Measurements from ENCODE around the gene QSOX1. TPM values are rescaled to one million over a fixed set of nuclear protein-coding genes. Genes with fewer than 3 reads are reported as not detected.

QSOX1 gene
- total and polyA plus RNA-seq, 2 of the 4 experiments (the other 2 are of a cell fraction) = 102 to 791 TPM

- Histone ChIP-seq H4K5ac (ENCODE audit: low read depth, low read length) (no peak overlapping the region), H3K9me3 (ENCODE audit: control insufficient read depth, insufficient read depth, low read length) (no peaks in the 10 kb centered on the region), H4K91ac (ENCODE audit: insufficient read depth, low read depth, low read length) (no peak overlapping the region), H3K4me1 (ENCODE audit: control insufficient read depth, insufficient read depth, low read length) (peaks cover 2% of the 10 kb centered on the region; the same call in 1 of the 2 replicates), H2BK20ac (ENCODE audit: low read depth, low read length) (no peak overlapping the region), H3K79me1 (ENCODE audit: low read depth in 1 of 2, low read length in 2 of 2) (peaks cover 19 to 50% of the 10 kb centered on the region in 2 experiments), H2BK15ac (ENCODE audit: low read depth, low read length) (no peak overlapping the region), H3K14ac (replicated peaks; ENCODE audit: low read depth, low read length) (no peak overlapping the region), H4K20me1 (ENCODE audit: insufficient read depth, low read length) (peaks cover 46% of the 10 kb centered on the region), H4K8ac (ENCODE audit: low read depth in 2 of 2, low read length in 2 of 2) (no peak overlapping the region), H3K56ac (ENCODE audit: extremely low read depth, insufficient read depth, low read length) (no peak overlapping the region), H3K4me3 (ENCODE audit: insufficient read depth, low read depth, low read length) (no peak overlapping the region), H3K27me3 (ENCODE audit: control insufficient read depth, insufficient read depth, low read length) (no peaks in the 10 kb centered on the region), H2AK9ac (replicated peaks; ENCODE audit: low read depth, low read length, poor library complexity) (no peak overlapping the region), H2AFZ (replicated peaks; ENCODE audit: low read length, poor library complexity) (no peak overlapping the region), H3K4me2 (ENCODE audit: low read depth, low read length) (no peak overlapping the region), H3K9me1 (ENCODE audit: insufficient read depth, low read length) (peaks cover 10% of the 10 kb centered on the region), H2BK5ac (ENCODE audit: low read depth, low read length, poor library complexity, severe bottlenecking) (no peak overlapping the region), H3K27ac (ENCODE audit: insufficient read depth, low read length) (no peak overlapping the region; the same call in 1 of the 2 replicates), H3K9ac (ENCODE audit: low read depth, low read length) (no peak overlapping the region), H2AK5ac (ENCODE audit: low read depth, low read length) (no peak overlapping the region), H2BK120ac (ENCODE audit: low read depth, low read length) (no peak overlapping the region), H3K23ac (ENCODE audit: low read depth, low read length) (no peak overlapping the region), H3K4ac (ENCODE audit: low read depth, low read length) (no peak overlapping the region), H3K36me3 (ENCODE audit: control insufficient read depth, insufficient read depth, low read length) (peaks cover 87% of the 10 kb centered on the region), H3K18ac (ENCODE audit: low read depth, low read length) (no peak overlapping the region)
- no TSS peak for BruUV-seq (replicated peaks)
- no peak for DNase-seq
- intact Hi-C loops (cut with micrococcal nuclease) = loop anchor here (5.0 kb wide), 1 partner anchor 296 kb away; the partner anchor contains the start of gene TOR1AIP1
- TF ChIP-seq MXI1 (IDR thresholded peaks at IDR 0.05; ENCODE audit: borderline replicate concordance, low read depth, low read length) (no peak), CEBPB (IDR thresholded peaks at IDR 0.05; ENCODE audit: low read depth, low read length) (no peak), MAFK (IDR thresholded peaks at IDR 0.05; ENCODE audit: low read depth, low read length) (no peak), ELK1 (IDR thresholded peaks at IDR 0.05; ENCODE audit: borderline replicate concordance, low read depth, low read length) (no peak), RCOR1 (IDR thresholded peaks at IDR 0.05; ENCODE audit: insufficient replicate concordance, low read length) (no peak), RFX5 (IDR thresholded peaks at IDR 0.05; ENCODE audit: low read depth, low read length) (no peak), NFE2L2 (IDR thresholded peaks at IDR 0.05; ENCODE audit: low read depth, low read length) (no peak), USF2 (IDR thresholded peaks at IDR 0.05; ENCODE audit: low read depth, low read length) (no peak), MAZ (IDR thresholded peaks at IDR 0.05; ENCODE audit: borderline replicate concordance, low read depth, low read length) (no peak)
- ChIA-PET CTCF (no interaction called here), POLR2A (ENCODE audit: unreplicated experiment) (no interaction called here)
- in situ Hi-C loops (cut with MboI; ENCODE audit: low sequenced_read_pairs) = no loop called here
- dilution Hi-C loops (cut with HindIII; ENCODE audit: low sequenced_read_pairs, unreplicated experiment) = no loop called here
- WGBS, 2 experiments (ENCODE audit: extremely low coverage in 2 of 2, insufficient read length in 1 of 2) = no CpG with 5 or more reads among the region's 4 CpGs
- no peak for ATAC-seq (ENCODE audit: low read depth)
These were observed 23.3 kb downstream of the QSOX1 start for GRCh38 chr1:180177931-180178330.
